GM12801 (cell line): ENCODE data around the gene DPP4.

Source experiments
- TF ChIP-seq, protein P1 (sequence below): IDR thresholded peaks from one replicate; pipeline ENCODE4 v1.5.1; 2011; ENCODE audit warnings: control low read depth; ENCODE audit not compliant: insufficient read length; ENCODE audit errors: extremely low read depth

Gene DPP4

DNA sequence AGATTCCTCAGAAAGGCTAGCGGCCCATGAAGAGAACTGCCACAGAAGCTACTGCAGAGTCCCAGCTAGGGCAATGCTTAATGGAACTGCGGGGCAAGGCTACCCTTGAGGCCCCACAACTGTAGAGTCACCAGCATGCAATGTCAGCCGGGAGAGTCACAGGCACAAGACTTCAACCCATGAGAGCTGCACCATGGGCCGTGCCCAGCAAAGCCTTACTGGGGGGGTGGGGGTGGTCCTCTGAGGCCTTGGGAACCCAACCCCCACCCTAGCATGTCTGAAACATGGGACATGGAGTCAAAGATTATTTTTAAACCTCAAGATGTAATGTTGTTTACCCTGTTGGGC, 20.2 kb downstream of the DPP4 start:
- TF ChIP-seq, protein P1, sequence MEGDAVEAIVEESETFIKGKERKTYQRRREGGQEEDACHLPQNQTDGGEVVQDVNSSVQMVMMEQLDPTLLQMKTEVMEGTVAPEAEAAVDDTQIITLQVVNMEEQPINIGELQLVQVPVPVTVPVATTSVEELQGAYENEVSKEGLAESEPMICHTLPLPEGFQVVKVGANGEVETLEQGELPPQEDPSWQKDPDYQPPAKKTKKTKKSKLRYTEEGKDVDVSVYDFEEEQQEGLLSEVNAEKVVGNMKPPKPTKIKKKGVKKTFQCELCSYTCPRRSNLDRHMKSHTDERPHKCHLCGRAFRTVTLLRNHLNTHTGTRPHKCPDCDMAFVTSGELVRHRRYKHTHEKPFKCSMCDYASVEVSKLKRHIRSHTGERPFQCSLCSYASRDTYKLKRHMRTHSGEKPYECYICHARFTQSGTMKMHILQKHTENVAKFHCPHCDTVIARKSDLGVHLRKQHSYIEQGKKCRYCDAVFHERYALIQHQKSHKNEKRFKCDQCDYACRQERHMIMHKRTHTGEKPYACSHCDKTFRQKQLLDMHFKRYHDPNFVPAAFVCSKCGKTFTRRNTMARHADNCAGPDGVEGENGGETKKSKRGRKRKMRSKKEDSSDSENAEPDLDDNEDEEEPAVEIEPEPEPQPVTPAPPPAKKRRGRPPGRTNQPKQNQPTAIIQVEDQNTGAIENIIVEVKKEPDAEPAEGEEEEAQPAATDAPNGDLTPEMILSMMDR, result no peak

DNA sequence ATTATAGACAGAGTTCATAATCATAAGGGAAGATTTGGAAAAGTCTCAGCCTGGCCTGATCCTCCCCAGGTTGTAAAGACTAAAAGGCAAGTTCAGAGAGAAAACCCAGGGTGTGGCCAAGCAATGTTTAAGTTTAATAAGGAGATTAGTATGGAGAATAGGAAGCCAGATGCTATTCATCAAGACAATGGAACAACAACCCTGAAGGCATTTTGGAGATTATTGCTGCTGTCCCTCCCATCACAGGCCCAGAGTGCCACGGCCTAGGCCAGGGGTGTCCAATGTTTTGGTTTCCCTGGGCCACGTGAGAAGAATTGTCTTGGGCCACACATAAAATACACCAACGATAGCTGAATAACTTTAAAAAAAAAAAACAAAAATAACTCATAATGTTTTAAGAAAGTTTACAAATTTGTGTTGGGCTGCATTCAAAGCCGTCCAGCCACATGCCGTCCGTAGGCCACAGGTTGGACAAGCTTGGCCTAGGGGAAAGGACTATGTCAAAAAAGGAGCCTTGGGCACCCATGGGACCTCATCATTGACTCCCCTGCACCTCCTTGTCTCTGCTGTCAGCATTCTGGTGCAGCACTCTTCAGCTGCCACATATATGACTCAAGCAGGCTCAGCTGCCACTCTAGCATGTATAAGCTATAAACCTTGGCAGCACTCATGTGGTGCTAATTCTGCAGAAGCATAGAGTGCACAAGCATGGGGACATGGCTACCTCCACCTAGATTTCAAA, 20.8 kb downstream of the DPP4 start:
- TF ChIP-seq, protein P1, result no peak

DNA sequence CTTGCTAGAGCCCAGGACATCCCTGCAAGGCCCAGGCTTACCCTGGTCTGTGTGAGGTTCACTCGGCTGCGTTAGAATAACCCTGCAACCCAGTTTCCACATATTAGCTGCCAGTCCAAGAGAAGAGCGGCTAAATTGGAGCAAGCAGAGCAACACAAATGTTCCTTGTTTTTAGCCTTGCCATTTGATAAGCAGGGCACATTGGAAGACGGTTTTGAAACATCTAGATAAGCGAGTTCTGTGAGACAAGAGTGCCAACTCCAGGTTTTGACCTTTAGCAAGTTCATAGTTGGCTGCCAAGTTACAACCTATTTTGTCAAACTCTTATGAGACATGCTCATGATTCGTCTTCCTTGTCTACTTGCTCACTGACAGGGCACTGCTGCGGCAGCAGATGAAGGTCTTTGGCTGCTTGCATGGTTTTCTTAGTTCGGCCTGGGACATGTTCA, 23.5 kb downstream of the DPP4 start:
- TF ChIP-seq, protein P1, result no peak

DNA sequence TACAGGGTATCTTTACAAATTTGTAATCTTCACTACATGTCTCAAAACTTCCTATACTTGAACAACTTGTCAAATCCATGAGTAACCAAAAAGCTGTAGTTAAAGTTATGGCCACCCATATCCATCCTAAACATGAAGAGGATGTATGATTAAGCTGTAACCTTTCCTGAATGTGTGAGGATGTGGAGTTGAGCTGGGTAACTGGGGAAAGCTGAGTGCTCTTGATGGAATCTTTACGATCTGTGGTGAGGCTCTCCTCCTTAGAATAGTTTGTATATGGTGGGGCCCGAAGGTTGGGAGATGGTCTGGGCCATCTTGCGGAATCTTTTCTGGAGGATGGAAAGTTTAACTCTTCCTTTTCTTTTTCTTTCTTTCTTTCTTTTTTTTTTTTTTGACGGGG, 29.4 kb downstream of the DPP4 start:
- TF ChIP-seq, protein P1, result no peak

DNA sequence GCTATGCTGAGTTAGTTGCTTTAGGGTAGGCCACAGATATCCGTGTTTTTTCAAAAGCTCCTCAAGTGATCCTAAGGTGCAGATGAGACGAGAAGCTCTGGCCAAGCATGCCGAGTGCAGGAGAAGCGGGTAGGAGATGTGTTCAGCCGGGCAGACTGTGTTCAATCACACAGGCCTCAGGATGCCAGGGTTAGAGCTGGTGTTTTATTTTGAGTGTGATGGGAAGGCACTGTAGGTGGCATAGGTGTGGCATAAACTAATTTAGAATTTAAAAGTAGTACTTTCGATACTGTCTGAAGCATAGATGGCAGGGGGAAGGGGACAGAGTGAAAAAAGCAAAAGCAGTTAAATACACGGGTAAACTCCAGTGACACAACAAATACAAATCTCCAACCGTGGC, 30.9 kb downstream of the DPP4 start:
- TF ChIP-seq, protein P1, result no peak

DNA sequence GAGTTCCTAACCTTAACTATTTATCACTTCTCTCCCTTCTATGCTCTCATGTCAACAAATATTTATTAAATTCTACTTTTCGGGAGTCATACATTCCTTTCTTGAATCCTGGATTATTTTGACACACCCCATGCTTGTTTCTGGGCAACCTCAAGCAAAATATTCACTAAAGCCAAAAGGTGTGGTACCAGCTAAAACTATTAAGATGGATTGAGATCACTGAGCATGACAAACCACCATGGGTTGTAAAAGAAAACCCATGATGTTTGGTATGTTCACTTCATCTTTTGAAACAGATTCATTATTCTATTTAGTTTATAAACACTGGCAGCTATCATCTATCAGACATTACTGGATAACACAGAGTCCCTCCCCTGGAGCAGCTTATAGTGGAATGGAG, 32.5 kb downstream of the DPP4 start:
- TF ChIP-seq, protein P1, result no peak

DNA sequence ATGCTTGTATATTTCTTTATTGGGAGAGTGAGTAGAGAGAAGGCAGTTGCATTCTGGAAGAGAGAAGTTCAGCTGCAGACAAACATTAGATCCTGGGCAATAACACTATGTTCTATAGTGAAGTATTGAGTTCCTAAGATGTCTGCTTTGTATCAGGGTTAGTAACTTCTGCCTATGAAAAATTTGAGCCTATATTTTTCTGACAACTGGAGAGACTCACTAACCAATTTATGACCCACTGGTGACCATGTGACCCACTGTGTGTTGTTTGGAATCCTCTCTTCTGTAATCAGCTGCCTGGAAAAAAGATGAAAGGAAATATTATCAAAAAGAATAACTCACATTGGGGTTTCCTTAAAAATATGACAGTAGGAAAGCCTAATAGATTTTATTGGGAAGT, 35.3 kb downstream of the DPP4 start:
- TF ChIP-seq, protein P1, result no peak
